HepG2 (cell line): ENCODE data around the gene SLC25A22. TPM values are rescaled to one million over a fixed set of nuclear protein-coding genes. Genes with fewer than 3 reads are reported as not detected.

Experiments
- ATAC-seq: fragments of 200-7000 bp; cut with Tn5 transposase; 3 replicates; pipeline ENCODE4 v1.9.1; 2020; ENCODE audit warnings: mild to moderate bottlenecking, moderate library complexity
- BruUV-seq: library from RNA; stranded (reverse); fragments of 400-500 nt; replicated peaks from 2 replicates; lab custom pipeline; 2021; lab: Mats Ljungman, UMichigan
- CTCF ChIA-PET: fragments of 300-600 bp; formaldehyde crosslinking; extraction: SDS; loops from one replicate; lab custom pipeline; 2021; ENCODE audit warnings: low total read pairs, inconsistent platforms, low intra/inter-chr PET ratio; lab: Yijun Ruan, JAX
- POLR2A ChIA-PET: fragments of 350-600 bp; sonication (Branson Sonifier 250); formaldehyde crosslinking; loops from one replicate; lab custom pipeline; 2020; ENCODE audit warnings: antibody characterized with exemption, inconsistent platforms; lab: Yijun Ruan, JAX
- DNase-seq: peaks from one replicate; pipeline ENCODE4 v3.0.0-alpha.2; 2015; ENCODE audit warnings: low spot score
- FAIRE-seq: peaks from 3 replicates; lab custom pipeline; 2011; peaks lifted over from hg19 to GRCh38; lab: Jason Lieb, UNC
- H2AFZ ChIP-seq: one replicate; pipeline ENCODE4 v1.6.1; 2011; ENCODE audit warnings: low read length, inconsistent platforms
- H3K27ac ChIP-seq: fragments of 300-600 bp; 3 replicates; pipeline ENCODE4 v1.8.0; 2011; ENCODE audit warnings: mixed run types, mild to moderate bottlenecking, mixed read lengths, low read length, inconsistent platforms; ENCODE audit not compliant: insufficient read depth; ENCODE audit errors: extremely low read length
- H3K27me3 ChIP-seq, 2 experiments: fragments of 200-600 bp in 1 of 2; 2 replicates in 1 of 2; 3 replicates in 1 of 2; pipeline versions ENCODE4 v1.6.0 to v1.8.0; 2011; ENCODE audit warnings: low read length in 2 of 2, mild to moderate bottlenecking in 2 of 2, moderate library complexity in 2 of 2, inconsistent platforms in 1 of 2; ENCODE audit not compliant: insufficient read depth in 2 of 2, control insufficient read depth in 1 of 2
- H3K36me3 ChIP-seq, 2 experiments: fragments of 200-600 bp in 1 of 2; replicated peaks in 1 of 2; 2 replicates in 1 of 2; 3 replicates in 1 of 2; pipeline versions ENCODE4 v1.5.1 to v1.8.0; 2011; ENCODE audit warnings: low read length in 2 of 2, inconsistent platforms in 1 of 2; ENCODE audit not compliant: insufficient read depth in 2 of 2, control insufficient read depth in 1 of 2
- H3K4me1 ChIP-seq: 2 replicates; pipeline ENCODE4 v1.5.1; 2012; ENCODE audit warnings: low read length, inconsistent platforms; ENCODE audit not compliant: insufficient read depth
- H3K4me2 ChIP-seq: 2 replicates; pipeline ENCODE4 v1.6.0; 2011; ENCODE audit warnings: low read depth, low read length, inconsistent platforms
- H3K4me3 ChIP-seq, 3 experiments: fragments of 200-600 bp in 1 of 3; sonication (generic), shearing (Covaris generic) in 1 of 3; replicated peaks in 1 of 3; 2 replicates each; pipeline ENCODE4 v1.5.1; 2011 to 2016; ENCODE audit warnings: low read length in 3 of 3, inconsistent platforms in 2 of 3, low read depth in 2 of 3, mild to moderate bottlenecking in 2 of 3, control low read depth in 1 of 3, mixed read lengths in 1 of 3; ENCODE audit not compliant: insufficient read depth in 1 of 3
- H3K79me2 ChIP-seq: one replicate; pipeline ENCODE4 v1.6.1; 2011; ENCODE audit warnings: low read length, inconsistent platforms; ENCODE audit not compliant: insufficient read depth
- H3K9ac ChIP-seq: 2 replicates; pipeline ENCODE4 v1.6.0; 2011; ENCODE audit warnings: mild to moderate bottlenecking, low read depth, low read length, inconsistent platforms; ENCODE audit not compliant: insufficient read depth
- H3K9me3 ChIP-seq: 2 replicates; pipeline ENCODE4 v1.5.1; 2012; ENCODE audit warnings: mild to moderate bottlenecking, low read length
- H4K20me1 ChIP-seq: 2 replicates; pipeline ENCODE4 v1.6.0; 2011; ENCODE audit warnings: inconsistent platforms, mild to moderate bottlenecking, low read length, moderate library complexity; ENCODE audit not compliant: insufficient read depth
- EED ChIP-seq: sonication (generic); formaldehyde crosslinking; IDR thresholded peaks from 2 replicates; pipeline ENCODE4 v1.5.0; 2020; ENCODE audit warnings: mild to moderate bottlenecking, missing genetic modification reagents
- KMT2B ChIP-seq: IDR thresholded peaks from 2 replicates; pipeline ENCODE4 v1.6.1; 2016; ENCODE audit warnings: missing genetic modification reagents, missing compliant biosample characterization
- LCORL ChIP-seq, 2 experiments: fragments of 450-650 bp in 1 of 2; sonication (generic) in 1 of 2; formaldehyde crosslinking in 1 of 2; IDR thresholded peaks; 2 replicates each; pipeline versions ENCODE4 v1.5.0 to v1.6.1; 2017 to 2020; ENCODE audit warnings: antibody characterized with exemption in 1 of 2, missing genetic modification reagents in 1 of 2
- MED8 ChIP-seq: sonication (generic); formaldehyde crosslinking; IDR thresholded peaks from 2 replicates; pipeline ENCODE4 v1.8.1; 2023; ENCODE audit warnings: mild to moderate bottlenecking, missing genetic modification reagents; ENCODE audit not compliant: insufficient replicate concordance
- MEIS2 ChIP-seq: sonication (generic); formaldehyde crosslinking; IDR thresholded peaks from 2 replicates; pipeline ENCODE4 v1.9.0; 2021; ENCODE audit warnings: mild to moderate bottlenecking, missing genetic modification reagents
- NFYB ChIP-seq: sonication (generic); formaldehyde crosslinking; IDR thresholded peaks from 2 replicates; pipeline ENCODE4 v1.4.0; 2020; ENCODE audit warnings: missing genetic modification reagents
- ZNF335 ChIP-seq: sonication (generic); formaldehyde crosslinking; IDR thresholded peaks from 2 replicates; pipeline ENCODE4 v1.4.0; 2020; ENCODE audit warnings: missing genetic modification reagents
- ZNF552 ChIP-seq: sonication (generic); formaldehyde crosslinking; IDR thresholded peaks from 2 replicates; pipeline ENCODE4 v1.9.0; 2022; ENCODE audit warnings: missing genetic modification reagents, mild to moderate bottlenecking, borderline replicate concordance
- ZNF839 ChIP-seq: sonication (generic); formaldehyde crosslinking; IDR thresholded peaks from 2 replicates; pipeline ENCODE4 v1.4.0; 2020; ENCODE audit warnings: missing genetic modification reagents, mild to moderate bottlenecking, borderline replicate concordance
- ZNF850 ChIP-seq: sonication (generic); formaldehyde crosslinking; conservative IDR thresholded peaks from 2 replicates; pipeline ENCODE4 v1.9.0; 2021; ENCODE audit warnings: mild to moderate bottlenecking, missing genetic modification reagents
- WGBS: methylation state at CpG from one replicate; pipeline ENCODE4 v1.1.6; 2017; ENCODE audit warnings: low lambda C conversion rate; 5-methylcytosine and 5-hydroxymethylcytosine counted together
- in situ Hi-C: cut with HindIII; loops from 2 replicates; pipeline ENCODE4 v1.10.0; 2017; ENCODE audit warnings: low pct_unique_long_range_greater_than_20kb; ENCODE audit not compliant: extremely low pct_ligation_motif_present
- intact Hi-C: fragments of 100-400 bp; cut with micrococcal nuclease; formaldehyde crosslinking; loops from one replicate; pipeline ENCODE4 v1.10.0; 2022; ENCODE audit not compliant: unreplicated experiment
- polyA plus RNA-seq, 8 experiments: library from polyadenylated mRNA; depleted of rRNA in 3 of 8; stranded (reverse) in 7 of 8; unstranded in 1 of 8; fragments of >200 nt; fragmentation: Illumina TruSeq in 4 of 8; extraction: Trizol in 4 of 8; gene quantifications; 2 replicates each; pipeline versions ENCODE4 v1.2.1 to v1.2.3, GENCODE V29; 2011 to 2016; ENCODE audit warnings: low read depth in 4 of 8, missing spikeins in 1 of 8, mixed read lengths in 1 of 8; ENCODE audit not compliant: insufficient read depth in 1 of 8
- total RNA-seq, 5 experiments: library from RNA; depleted of rRNA; stranded (reverse); fragments of >200 nt; fragmentation: Illumina TruSeq; extraction: Trizol; gene quantifications; 2 replicates each; pipeline ENCODE4 v1.2.3, GENCODE V29; 2016; ENCODE audit warnings: low read depth in 1 of 5
- TF ChIP-seq, protein P1 (sequence below): sonication (generic); formaldehyde crosslinking; IDR thresholded peaks from 2 replicates; pipeline ENCODE4 v1.4.0; 2020; ENCODE audit warnings: missing genetic modification reagents
- TF ChIP-seq, protein P2 (sequence below): sonication (generic); formaldehyde crosslinking; conservative IDR thresholded peaks from 2 replicates; pipeline ENCODE4 v1.4.0; 2020; ENCODE audit warnings: missing genetic modification reagents
- TF ChIP-seq, protein P3 (sequence below): sonication (generic); formaldehyde crosslinking; IDR thresholded peaks from 2 replicates; pipeline ENCODE4 v1.4.0; 2020; ENCODE audit warnings: missing genetic modification reagents

Gene SLC25A22
- total and polyA plus RNA-seq, 2 of the 13 experiments (the other 11 are each of a cell fraction or from before 2014, with no cell fraction given): 12.4 to 19.2 TPM

DNA sequence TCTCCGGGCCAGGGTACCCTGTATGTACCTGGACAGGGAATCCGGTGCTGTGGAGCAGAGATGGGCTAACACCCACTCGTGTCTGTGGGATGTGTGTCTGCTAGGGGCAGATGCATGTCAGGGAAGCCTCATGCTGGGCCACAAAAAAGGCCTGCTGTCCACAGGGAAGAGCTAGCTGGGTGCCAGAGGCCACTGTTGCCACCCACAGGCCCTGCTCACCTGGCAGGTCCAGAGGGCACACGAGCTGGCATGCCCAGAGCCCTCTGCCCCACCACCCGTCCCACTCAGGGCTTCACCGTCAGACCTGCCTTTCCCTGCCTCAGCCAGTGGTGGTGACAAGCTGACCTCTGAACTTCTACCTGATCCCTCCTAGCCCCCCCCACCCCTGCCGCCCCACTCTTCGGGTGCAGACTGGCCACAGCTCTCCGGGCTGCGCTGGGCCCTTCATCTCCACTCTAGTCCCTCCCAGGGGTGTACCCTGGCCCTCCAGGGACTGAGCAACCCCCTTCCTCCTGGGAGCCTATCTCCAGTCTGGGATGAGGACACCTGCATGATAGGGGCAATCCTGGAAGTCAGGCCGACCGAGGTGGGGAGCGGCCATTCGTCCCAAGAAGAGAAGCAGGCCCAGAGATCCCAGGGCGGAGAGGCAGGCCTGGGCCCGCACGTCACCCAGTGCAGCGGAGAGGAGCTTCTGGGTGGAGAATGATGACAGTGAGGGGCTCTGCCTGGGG lies 1.4 kb downstream of the SLC25A22 start (continued):
- TF ChIP-seq MEIS2 (CRISPR knock-in tag) (0 out of 2 replicates have a peak, but pooled peaks have one; percentile 7), NFYB (CRISPR knock-in tag) (no peak), KMT2B (CRISPR knock-in tag) (no peak), MED8 (peak; percentile 36), ZNF839 (CRISPR knock-in tag) (peak; percentile 49; the same call in 1 of the 2 replicates), ZNF552 (CRISPR knock-in tag) (0 out of 2 replicates have a peak, but pooled peaks have one; percentile 42)
- TF ChIP-seq, protein P1, sequence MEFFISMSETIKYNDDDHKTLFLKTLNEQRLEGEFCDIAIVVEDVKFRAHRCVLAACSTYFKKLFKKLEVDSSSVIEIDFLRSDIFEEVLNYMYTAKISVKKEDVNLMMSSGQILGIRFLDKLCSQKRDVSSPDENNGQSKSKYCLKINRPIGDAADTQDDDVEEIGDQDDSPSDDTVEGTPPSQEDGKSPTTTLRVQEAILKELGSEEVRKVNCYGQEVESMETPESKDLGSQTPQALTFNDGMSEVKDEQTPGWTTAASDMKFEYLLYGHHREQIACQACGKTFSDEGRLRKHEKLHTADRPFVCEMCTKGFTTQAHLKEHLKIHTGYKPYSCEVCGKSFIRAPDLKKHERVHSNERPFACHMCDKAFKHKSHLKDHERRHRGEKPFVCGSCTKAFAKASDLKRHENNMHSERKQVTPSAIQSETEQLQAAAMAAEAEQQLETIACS: no peak

DNA sequence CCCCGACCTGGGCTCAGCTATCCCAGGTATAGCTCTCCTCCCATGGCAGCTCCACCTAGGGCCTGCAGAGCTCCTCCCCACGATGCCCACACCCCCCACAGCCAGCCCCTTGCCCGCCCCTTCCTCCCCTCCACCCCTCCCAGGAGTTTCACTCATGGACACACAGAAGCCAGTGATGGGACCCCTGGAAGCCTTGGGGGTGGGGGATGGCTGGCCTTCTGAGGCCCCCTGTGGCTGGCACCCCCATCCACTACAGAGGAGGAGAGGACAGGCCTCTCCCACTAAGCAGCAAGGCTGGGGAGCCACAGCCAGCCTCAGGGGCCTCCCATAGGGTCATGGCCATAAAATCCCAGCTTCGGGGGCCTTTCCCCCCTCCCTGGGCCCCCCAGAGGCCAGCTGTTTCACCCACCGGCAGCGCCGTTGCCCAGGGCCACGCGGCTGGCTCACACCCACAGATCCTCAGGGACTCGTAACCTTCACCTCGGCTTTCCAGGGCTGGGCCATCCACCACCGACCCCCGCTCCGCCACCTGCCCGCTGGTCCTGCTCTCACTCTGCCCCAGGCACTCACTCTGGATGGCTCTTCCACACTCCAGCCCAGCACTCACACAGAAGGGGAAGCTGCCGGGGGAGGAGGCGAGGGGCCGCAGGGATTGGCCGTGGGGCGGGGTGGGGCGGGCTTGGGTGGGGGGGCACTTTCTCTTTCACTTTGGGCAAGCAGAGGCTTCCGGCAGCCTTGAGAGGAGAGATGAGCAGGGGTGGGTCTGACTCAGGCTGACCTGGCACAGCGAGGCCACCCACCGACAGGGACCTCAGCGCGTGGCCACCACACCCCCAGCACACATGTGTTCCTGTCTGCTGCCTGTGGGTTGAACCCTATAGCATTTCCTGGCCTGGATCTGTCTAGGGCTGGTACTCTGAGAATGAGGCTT lies 2.2 kb downstream of the SLC25A22 start:
- intact Hi-C loops: no loop called here
- no peaks in the 10 kb centered on the region; a peak in 1 of 5 replicates for H3K36me3 ChIP-seq
- WGBS: 3% methylated on average over 5 of the region's 26 CpGs
- in situ Hi-C loops: no loop called here
- H3K27ac ChIP-seq: peak overlapping the region; percentile 80
- ChIA-PET CTCF (no interaction called here), POLR2A (interaction anchor here (0.6 to 5.3 kb wide), 18 partner anchors 9 to 896 kb away, joined by 3 to 44 read pairs (median 4); partner anchors contain the start of genes DEAF1, GATD1, PHRF1 and PIDD1)
- no peaks in the 10 kb centered on the region; a peak in 1 of 5 replicates for H3K27me3 ChIP-seq
- DNase-seq (peak; percentile 79), FAIRE-seq (peak; percentile 34), ATAC-seq (peak; percentile 68)
- no peaks in the 10 kb centered on the region for H4K20me1 ChIP-seq
- peaks cover 4% of the 10 kb centered on the region for H3K79me2 ChIP-seq
- H3K4me3 ChIP-seq: peak overlapping the region; percentile 83 to 97 (median 94)
- H3K9ac ChIP-seq: peak overlapping the region; percentile 82
- H3K4me2 ChIP-seq: peak overlapping the region; percentile 100
- no TSS peak for BruUV-seq
- no peaks in the 10 kb centered on the region for H3K9me3 ChIP-seq
- H3K4me1 ChIP-seq: no peaks in the 10 kb centered on the region
- H2AFZ ChIP-seq: no peak overlapping the region
- TF ChIP-seq ZNF839 (CRISPR knock-in tag): 0 out of 2 replicates have a peak, but pooled peaks have one; percentile 18
- no peak for TF ChIP-seq LCORL (IDR thresholded peaks at IDR 0.05)
- TF ChIP-seq LCORL (CRISPR knock-in tag; IDR thresholded peaks at IDR 0.05): 0 out of 2 replicates have a peak, but pooled peaks have one; percentile 0
- TF ChIP-seq ZNF850 (CRISPR knock-in tag): no peak
- 0 out of 2 replicates have a peak, but pooled peaks have one; percentile 11 for TF ChIP-seq ZNF335 (CRISPR knock-in tag)
- TF ChIP-seq, protein P2, sequence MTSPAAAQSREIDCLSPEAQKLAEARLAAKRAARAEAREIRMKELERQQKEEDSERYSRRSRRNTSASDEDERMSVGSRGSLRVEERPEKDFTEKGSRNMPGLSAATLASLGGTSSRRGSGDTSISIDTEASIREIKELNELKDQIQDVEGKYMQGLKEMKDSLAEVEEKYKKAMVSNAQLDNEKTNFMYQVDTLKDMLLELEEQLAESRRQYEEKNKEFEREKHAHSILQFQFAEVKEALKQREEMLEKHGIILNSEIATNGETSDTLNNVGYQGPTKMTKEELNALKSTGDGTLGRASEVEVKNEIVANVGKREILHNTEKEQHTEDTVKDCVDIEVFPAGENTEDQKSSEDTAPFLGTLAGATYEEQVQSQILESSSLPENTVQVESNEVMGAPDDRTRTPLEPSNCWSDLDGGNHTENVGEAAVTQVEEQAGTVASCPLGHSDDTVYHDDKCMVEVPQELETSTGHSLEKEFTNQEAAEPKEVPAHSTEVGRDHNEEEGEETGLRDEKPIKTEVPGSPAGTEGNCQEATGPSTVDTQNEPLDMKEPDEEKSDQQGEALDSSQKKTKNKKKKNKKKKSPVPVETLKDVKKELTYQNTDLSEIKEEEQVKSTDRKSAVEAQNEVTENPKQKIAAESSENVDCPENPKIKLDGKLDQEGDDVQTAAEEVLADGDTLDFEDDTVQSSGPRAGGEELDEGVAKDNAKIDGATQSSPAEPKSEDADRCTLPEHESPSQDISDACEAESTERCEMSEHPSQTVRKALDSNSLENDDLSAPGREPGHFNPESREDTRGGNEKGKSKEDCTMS (CRISPR knock-in tag): no peak
- TF ChIP-seq EED (CRISPR knock-in tag): peak; percentile 14; the same call in 1 of the 2 replicates
- TF ChIP-seq, protein P3, sequence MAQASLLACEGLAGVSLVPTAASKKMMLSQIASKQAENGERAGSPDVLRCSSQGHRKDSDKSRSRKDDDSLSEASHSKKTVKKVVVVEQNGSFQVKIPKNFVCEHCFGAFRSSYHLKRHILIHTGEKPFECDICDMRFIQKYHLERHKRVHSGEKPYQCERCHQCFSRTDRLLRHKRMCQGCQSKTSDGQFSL (CRISPR knock-in tag): peak; percentile 73; the same call in 1 of the 2 replicates
